Myocyte (in vitro differentiated cells): ENCODE results near the gene MED6. TPM values are rescaled to one million over a fixed set of nuclear protein-coding genes. Genes with fewer than 3 reads are reported as not detected.
A peak's percentile ranks its signal among the peaks of the same experiment; 100 is the strongest.

Source experiments
- DNase-seq: peaks from one replicate; pipeline ENCODE4 v3.0.0-alpha.2; 2012; ENCODE audit warnings: low read depth
- polyA plus RNA-seq: library from polyadenylated mRNA; unstranded; fragments of >200 nt; gene quantifications from one replicate; pipeline ENCODE4 v1.2.1, GENCODE V29; 2012; ENCODE audit warnings: missing spikeins
- total RNA-seq: library from RNA; depleted of rRNA; stranded (reverse); fragments of >200 nt; gene quantifications from 2 replicates; pipeline ENCODE4 v1.2.3, GENCODE V29; 2014

The MED6 gene
- total RNA-seq = 25.5 and 29.2 TPM in 2 replicates
- polyA plus RNA-seq = 22.8 TPM

GRCh38 chr14:70600382-70601157 is at the start of gene MED6:
Gene MED6 (minus strand): TSS chr14:70600655. CDS start chr14:70600637, 18 bp downstream.
- peak; percentile 95 for DNase-seq

GRCh38 chr14:70649803-70650202 is 49.3 kb upstream of the MED6 start:
- no peak for DNase-seq

GRCh38 chr14:70648346-70648745 is 47.9 kb upstream of the MED6 start:
- peak; percentile 52 for DNase-seq

- DNase-seq = no peak
Measured at GRCh38 chr14:70646705-70647104, 46.2 kb upstream of the MED6 start.

- no peak for DNase-seq
Measured at GRCh38 chr14:70645892-70646291, 45.4 kb upstream of the MED6 start.

GRCh38 chr14:70643967-70644366 is 43.5 kb upstream of the MED6 start:
- peak; percentile 77 for DNase-seq

GRCh38 chr14:70642303-70643235 is 42.1 kb upstream of the MED6 start:
- peak; percentile 31 for DNase-seq

GRCh38 chr14:70641548-70642302 is 41.3 kb upstream of the MED6 start, which contains the start of gene TTC9:
Gene TTC9 (plus strand): TSS chr14:70641916. CDS start chr14:70642130, 214 bp downstream.
- DNase-seq = peak; percentile 53

GRCh38 chr14:70640938-70641547 is 40.6 kb upstream of the MED6 start:
- DNase-seq = peak; percentile 97

- DNase-seq = no peak
Measured at GRCh38 chr14:70638416-70638815, 38.0 kb upstream of the MED6 start.

GRCh38 chr14:70635971-70636595 is 35.6 kb upstream of the MED6 start:
- no peak for DNase-seq

- DNase-seq = no peak
Measured at GRCh38 chr14:70631948-70632347, 31.5 kb upstream of the MED6 start.

- no peak for DNase-seq
Measured at GRCh38 chr14:70624972-70625371, 24.5 kb upstream of the MED6 start.

- peak; percentile 41 for DNase-seq
Measured at GRCh38 chr14:70622111-70622712, 21.8 kb upstream of the MED6 start.

GRCh38 chr14:70619708-70620107 is 19.3 kb upstream of the MED6 start:
- DNase-seq = no peak

- peak; percentile 45 for DNase-seq
Measured at GRCh38 chr14:70618314-70618713, 17.9 kb upstream of the MED6 start.

- no peak for DNase-seq
Measured at GRCh38 chr14:70616646-70617045, 16.2 kb upstream of the MED6 start.

GRCh38 chr14:70611216-70611615 is 10.8 kb upstream of the MED6 start:
- DNase-seq = no peak

GRCh38 chr14:70602254-70602653 is 1.8 kb upstream of the MED6 start:
- no peak for DNase-seq

- no peak for DNase-seq
Measured at GRCh38 chr14:70601162-70601561, 707 bp upstream of the MED6 start.
